SHP77 (cell line): ENCODE measurements around the gene LHPP.

Experiments used
- DNase-seq, 2 experiments: peaks; one replicate each; lab custom pipeline; 2025; lab: John Stamatoyannopoulos, UW

The LHPP gene

GRCh38 chr10:124658591-124659242, 197.1 kb downstream of the LHPP start:
- no peak for DNase-seq

GRCh38 chr10:124659380-124659779, 197.8 kb downstream of the LHPP start:
- DNase-seq = no peak

GRCh38 chr10:124660404-124661125, 198.9 kb downstream of the LHPP start:
- DNase-seq = no peak

- no peak for DNase-seq
Measured at GRCh38 chr10:124661660-124662180, 200.1 kb downstream of the LHPP start.

- no peak for DNase-seq
Measured at GRCh38 chr10:124663228-124663627, 201.6 kb downstream of the LHPP start.
